ES-I3 (cell line): ENCODE data around the gene EPS8.

Experiments used
- H3K36me3 ChIP-seq: 2 replicates; pipeline ENCODE4 v1.6.1; 2013; ENCODE audit warnings: mild to moderate bottlenecking, low read length, control low read depth, moderate library complexity; ENCODE audit not compliant: insufficient read depth
- H3K4me1 ChIP-seq: 2 replicates; pipeline ENCODE4 v1.6.1; 2013; ENCODE audit warnings: mild to moderate bottlenecking, control low read depth, low read length; ENCODE audit not compliant: insufficient read depth
- H3K9ac ChIP-seq: 2 replicates; pipeline ENCODE4 v1.6.1; 2013; ENCODE audit warnings: low read depth, mild to moderate bottlenecking, low read length, moderate library complexity
- H3K9me3 ChIP-seq: 2 replicates; pipeline ENCODE4 v1.6.1; 2013; ENCODE audit warnings: mild to moderate bottlenecking, low read length, moderate library complexity; ENCODE audit not compliant: control insufficient read depth, insufficient read depth

EPS8 gene

DNA sequence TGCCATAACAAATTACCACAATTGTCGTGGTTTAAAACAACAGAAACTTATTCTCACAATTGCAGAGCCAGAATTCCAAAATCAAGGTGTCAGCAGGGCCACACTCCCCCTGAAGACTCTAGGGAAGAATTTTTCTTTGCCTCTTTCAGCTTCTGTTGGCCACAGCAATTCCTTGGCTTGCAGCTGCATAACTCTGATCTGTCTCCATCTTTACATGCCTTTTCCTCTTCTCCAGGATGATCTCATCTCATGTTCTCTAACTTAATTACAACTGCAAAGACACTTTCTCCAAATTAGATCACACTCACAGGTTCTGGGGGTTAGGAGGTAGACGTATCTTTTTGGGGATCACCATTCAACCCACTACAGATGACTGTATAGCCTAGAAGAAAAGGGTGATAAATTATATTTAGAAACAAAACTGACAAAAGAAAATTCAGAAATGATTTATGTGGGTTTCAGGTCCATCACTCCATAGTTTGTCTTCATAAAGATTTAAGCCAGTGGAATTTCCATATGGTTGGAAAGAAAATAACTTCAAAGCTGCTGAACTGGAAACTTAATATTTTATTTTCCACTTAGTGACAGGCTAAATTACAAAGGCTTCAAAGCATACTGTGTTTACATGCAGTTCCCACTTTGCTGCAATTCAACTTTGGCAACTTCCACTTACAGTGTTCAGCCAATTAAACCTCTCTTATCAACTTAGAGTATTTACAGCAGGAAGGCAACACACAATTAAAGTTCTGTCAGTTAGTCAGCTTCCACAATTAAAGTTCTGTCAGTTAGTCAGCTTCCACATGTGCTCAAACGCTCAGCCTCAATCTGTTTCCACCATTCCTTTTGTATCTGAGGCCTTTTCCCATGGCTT, 213.3 kb downstream of the EPS8 start:
- Histone ChIP-seq H3K9me3 (no peaks in the 10 kb centered on the region), H3K4me1 (no peaks in the 10 kb centered on the region), H3K36me3 (no peaks in the 10 kb centered on the region), H3K9ac (no peak overlapping the region)

DNA sequence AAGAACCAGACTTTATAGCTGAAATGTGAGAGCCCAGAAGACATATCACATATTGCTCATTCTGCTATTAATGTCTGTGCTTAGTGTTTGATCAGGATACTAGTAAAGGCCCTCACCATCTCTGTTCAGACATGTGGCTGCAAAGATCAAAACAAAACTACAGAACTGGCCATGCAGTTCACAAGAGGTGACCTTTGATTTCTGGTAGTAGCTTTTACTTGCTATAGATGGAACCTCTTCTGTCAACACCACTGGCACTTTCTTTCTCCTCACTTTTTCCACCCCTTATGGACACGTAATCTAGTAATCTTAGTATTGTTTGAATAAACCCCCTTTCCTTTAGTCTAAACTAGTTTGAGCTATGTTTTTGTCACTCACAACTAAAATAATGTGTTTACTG, 214.8 kb downstream of the EPS8 start:
- H3K4me1 ChIP-seq, result no peaks in the 10 kb centered on the region
- H3K36me3 ChIP-seq, result no peaks in the 10 kb centered on the region
- H3K9me3 ChIP-seq, result no peaks in the 10 kb centered on the region
- no peak overlapping the region for H3K9ac ChIP-seq
